22Rv1 (cell line): ENCODE results near the gene NID1.

Source experiments
- ZFX ChIP-seq: fragments of 450-650 bp; IDR thresholded peaks from 2 replicates; pipeline ENCODE4 v1.6.1; 2017; ENCODE audit warnings: antibody characterized with exemption, borderline replicate concordance
- TF ChIP-seq, protein P1 (sequence below): fragments of 450-650 bp; IDR thresholded peaks from 2 replicates; pipeline ENCODE4 v1.5.1; 2017; ENCODE audit warnings: mild to moderate bottlenecking

DNA sequence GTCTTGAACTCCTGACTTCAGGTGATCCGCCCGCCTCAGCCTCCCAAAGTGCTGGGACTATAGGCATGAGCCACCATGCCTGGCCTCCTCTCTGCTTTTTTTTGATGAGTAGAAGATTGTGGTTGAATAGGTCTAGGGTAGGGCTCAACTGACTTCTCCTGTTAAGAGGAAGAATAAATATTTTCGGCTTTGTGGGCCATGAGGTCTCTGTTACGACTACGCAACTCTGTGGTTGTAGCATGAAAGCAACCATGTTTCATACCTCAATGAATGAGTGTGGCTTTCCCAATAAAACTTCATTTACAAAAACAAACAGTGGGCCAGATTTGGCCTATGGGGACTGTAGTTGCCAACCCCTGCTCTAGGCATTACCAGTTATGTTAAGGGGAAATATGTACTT is 67.8 kb downstream of the NID1 start:
- TF ChIP-seq, protein P1, sequence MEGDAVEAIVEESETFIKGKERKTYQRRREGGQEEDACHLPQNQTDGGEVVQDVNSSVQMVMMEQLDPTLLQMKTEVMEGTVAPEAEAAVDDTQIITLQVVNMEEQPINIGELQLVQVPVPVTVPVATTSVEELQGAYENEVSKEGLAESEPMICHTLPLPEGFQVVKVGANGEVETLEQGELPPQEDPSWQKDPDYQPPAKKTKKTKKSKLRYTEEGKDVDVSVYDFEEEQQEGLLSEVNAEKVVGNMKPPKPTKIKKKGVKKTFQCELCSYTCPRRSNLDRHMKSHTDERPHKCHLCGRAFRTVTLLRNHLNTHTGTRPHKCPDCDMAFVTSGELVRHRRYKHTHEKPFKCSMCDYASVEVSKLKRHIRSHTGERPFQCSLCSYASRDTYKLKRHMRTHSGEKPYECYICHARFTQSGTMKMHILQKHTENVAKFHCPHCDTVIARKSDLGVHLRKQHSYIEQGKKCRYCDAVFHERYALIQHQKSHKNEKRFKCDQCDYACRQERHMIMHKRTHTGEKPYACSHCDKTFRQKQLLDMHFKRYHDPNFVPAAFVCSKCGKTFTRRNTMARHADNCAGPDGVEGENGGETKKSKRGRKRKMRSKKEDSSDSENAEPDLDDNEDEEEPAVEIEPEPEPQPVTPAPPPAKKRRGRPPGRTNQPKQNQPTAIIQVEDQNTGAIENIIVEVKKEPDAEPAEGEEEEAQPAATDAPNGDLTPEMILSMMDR, result no peak
- TF ChIP-seq ZFX, result no peak
